Subcutaneous adipose tissue (tissue), 4 donors: Measurements from ENCODE around the gene ARHGAP6. TPM values are rescaled to one million over a fixed set of nuclear protein-coding genes. Genes with fewer than 3 reads are reported as not detected.

Experiments
- CTCF ChIP-seq: fragments of 450-650 bp; IDR thresholded peaks from one replicate; pipeline ENCODE4 v1.5.1; 2016; ENCODE audit warnings: low read depth, mild to moderate bottlenecking, control low read depth, antibody characterized with exemption, moderate library complexity
- small RNA-seq: library from RNA; depleted of rRNA; stranded (forward); fragments of <200 nt; gene quantifications from one replicate; pipeline ENCODE3, GENCODE V24; 2016
- total RNA-seq, 4 donors: library from RNA; depleted of rRNA; stranded (reverse); fragments of >200 nt; gene quantifications; one replicate each; pipeline ENCODE4 v1.1.0, GENCODE V29; 2016

Gene ARHGAP6
- total RNA-seq, 4 donors from 2014 or later = 20.7 to 40.3 (median 30.7) TPM

GRCh38 chrX:11100281-11101035 is 565.3 kb downstream of the ARHGAP6 start:
- no peak for TF ChIP-seq CTCF

- no peak for TF ChIP-seq CTCF
Measured at GRCh38 chrX:11099465-11099864, 566.3 kb downstream of the ARHGAP6 start.

GRCh38 chrX:11097933-11098332 is 567.8 kb downstream of the ARHGAP6 start:
- TF ChIP-seq CTCF = no peak

GRCh38 chrX:11089802-11090201 is 575.9 kb downstream of the ARHGAP6 start:
- no peak for TF ChIP-seq CTCF

Small RNAs within 50 kb of the gene (small RNA-seq; reads per million reads assigned to genes)
- not detected for gene MIR548AX
- gene RF00019 = 0.49 reads per million
- gene RF02271 = not detected

Other genes with a start within 250 kb of the ARHGAP6 start
- gene MSL3, start 92.3 kb upstream of the ARHGAP6 start, total RNA-seq = 10 to 100 TPM; 22.6 to 35.9 (median 25.2) TPM